GM12878 (cell line): ENCODE results near the gene CMYA5. TPM values are rescaled to one million over a fixed set of nuclear protein-coding genes. Genes with fewer than 3 reads are reported as not detected.

Experiments used
- ATAC-seq: fragments of 200-7000 bp; cut with Tn5 transposase; 3 replicates; pipeline ENCODE4 v1.9.1; 2020; ENCODE audit warnings: mild to moderate bottlenecking, moderate library complexity
- BruUV-seq: library from RNA; stranded (reverse); fragments of 400-500 nt; replicated peaks from 2 replicates; lab custom pipeline; 2021; lab: Mats Ljungman, UMichigan
- CTCF ChIA-PET: fragments of 300-600 bp; sonication (Branson Sonifier 250); formaldehyde crosslinking; extraction: SDS; loops from one replicate; lab custom pipeline; 2021; ENCODE audit warnings: inconsistent platforms; lab: Yijun Ruan, JAX
- POLR2A ChIA-PET: fragments of 350-600 bp; formaldehyde crosslinking; extraction: SDS; loops from one replicate; lab custom pipeline; 2021; ENCODE audit warnings: inconsistent platforms; lab: Charles Lee
- RAD21 ChIA-PET: fragments of 300-600 bp; sonication (Branson Sonifier 250); formaldehyde crosslinking; loops from one replicate; lab custom pipeline; 2023; ENCODE audit warnings: antibody characterized with exemption; ENCODE audit not compliant: unreplicated experiment; lab: Charles Lee
- SMC1A ChIA-PET: fragments of 300-600 bp; sonication (Branson Sonifier 250); formaldehyde crosslinking; loops from one replicate; lab custom pipeline; 2023; ENCODE audit not compliant: unreplicated experiment, uncharacterized antibody; lab: Charles Lee
- DNase-seq: peaks from one replicate; pipeline ENCODE4 v3.0.0-alpha.2; 2011; ENCODE audit warnings: low read depth, low spot score
- FAIRE-seq: peaks from 3 replicates; lab custom pipeline; 2011; peaks lifted over from hg19 to GRCh38; lab: Jason Lieb, UNC
- H2AFZ ChIP-seq: 2 replicates; pipeline ENCODE4 v1.6.0; 2011; ENCODE audit warnings: low read depth, low read length, control low read depth; ENCODE audit not compliant: control insufficient read depth
- H3K27ac ChIP-seq: 2 replicates; pipeline ENCODE4 v1.5.1; 2011; ENCODE audit warnings: control low read depth; ENCODE audit not compliant: control insufficient read depth, insufficient read depth
- H3K27me3 ChIP-seq, 2 experiments: replicated peaks in 1 of 2; 2 replicates each; pipeline versions ENCODE4 v1.6.0 to v1.6.1; 2011; ENCODE audit warnings: low read length in 1 of 2; ENCODE audit not compliant: control insufficient read depth in 2 of 2, insufficient read depth in 2 of 2
- H3K36me3 ChIP-seq, 2 experiments: 2 replicates each; pipeline ENCODE4 v1.5.1; 2011; ENCODE audit warnings: low read length in 1 of 2; ENCODE audit not compliant: control insufficient read depth in 2 of 2, insufficient read depth in 2 of 2
- H3K4me1 ChIP-seq: 2 replicates; pipeline ENCODE4 v1.6.1; 2011; ENCODE audit warnings: mild to moderate bottlenecking, low read length, moderate library complexity, mixed read lengths; ENCODE audit not compliant: control insufficient read depth, insufficient read depth
- H3K4me2 ChIP-seq: 2 replicates; pipeline ENCODE4 v1.6.0; 2011; ENCODE audit warnings: control low read depth; ENCODE audit not compliant: control insufficient read depth, insufficient read depth
- H3K4me3 ChIP-seq: fragments of 200-600 bp; sonication (generic); 2 replicates; pipeline ENCODE4 v1.5.1; 2016
- H3K79me2 ChIP-seq: 2 replicates; pipeline ENCODE4 v1.6.0; 2011; ENCODE audit warnings: low read length; ENCODE audit not compliant: control insufficient read depth, insufficient read depth
- H3K9ac ChIP-seq: 2 replicates; pipeline ENCODE4 v1.8.0; 2011; ENCODE audit warnings: low read length, control low read depth, mixed read lengths; ENCODE audit not compliant: control insufficient read depth, insufficient read depth
- H3K9me3 ChIP-seq: replicated peaks from 3 replicates; pipeline ENCODE4 v1.5.1; 2011; ENCODE audit warnings: mild to moderate bottlenecking, low read length; ENCODE audit not compliant: control insufficient read depth, insufficient read depth
- H4K20me1 ChIP-seq: 2 replicates; pipeline ENCODE4 v1.6.0; 2011; ENCODE audit not compliant: control insufficient read depth, insufficient read depth
- DPF2 ChIP-seq: fragments of 450-650 bp; IDR thresholded peaks from 2 replicates; pipeline ENCODE4 v1.6.1; 2017; ENCODE audit warnings: mild to moderate bottlenecking
- HDAC6 ChIP-seq: fragments of 200-600 bp; sonication (generic); IDR thresholded peaks from one replicate; pipeline ENCODE4 v1.8.0; 2017; ENCODE audit warnings: antibody characterized with exemption; ENCODE audit not compliant: unreplicated experiment
- JUNB ChIP-seq: IDR thresholded peaks from 2 replicates; pipeline ENCODE4 v1.6.1; 2016; ENCODE audit warnings: antibody characterized with exemption, mild to moderate bottlenecking
- KDM1A ChIP-seq: fragments of 200-600 bp; sonication (generic); IDR thresholded peaks from 2 replicates; pipeline ENCODE4 v1.6.1; 2016; ENCODE audit warnings: borderline replicate concordance
- RFX5 ChIP-seq: IDR thresholded peaks from 2 replicates; pipeline ENCODE4 v1.6.1; 2011; ENCODE audit warnings: low read depth, low read length, improper control_type of control experiment
- RUNX3 ChIP-seq: IDR thresholded peaks from 2 replicates; pipeline ENCODE4 v1.6.1; 2012; ENCODE audit warnings: low read length, inconsistent platforms
- SUZ12 ChIP-seq: fragments of 200-600 bp; sonication (generic); IDR thresholded peaks from one replicate; pipeline ENCODE4 v1.6.1; 2018; ENCODE audit warnings: antibody characterized with exemption, mild to moderate bottlenecking; ENCODE audit not compliant: unreplicated experiment
- WRNIP1 ChIP-seq: IDR thresholded peaks from 2 replicates; pipeline ENCODE4 v1.6.1; 2011; ENCODE audit warnings: low read depth, low read length, improper control_type of control experiment, borderline replicate concordance
- ZNF24 ChIP-seq: fragments of 450-650 bp; IDR thresholded peaks from 2 replicates; pipeline ENCODE4 v1.6.1; 2017; ENCODE audit warnings: antibody characterized with exemption, mild to moderate bottlenecking
- WGBS: methylation state at CpG from one replicate; pipeline ENCODE4 v1.1.6; 2016; ENCODE audit warnings: low lambda C conversion rate; ENCODE audit not compliant: insufficient replicate concordance, insufficient coverage; ENCODE audit errors: missing lambda C conversion rate; 5-methylcytosine and 5-hydroxymethylcytosine counted together
- in situ Hi-C: fragments of 300-500 bp; cut with MboI; formaldehyde crosslinking; loops from 9 replicates; pipeline ENCODE4 v1.14.3; 2018; ENCODE audit warnings: mixed read lengths
- intact Hi-C: fragments of 100-400 bp; cut with micrococcal nuclease; formaldehyde crosslinking; loops from one replicate; pipeline ENCODE4 v1.14.2; 2022; ENCODE audit not compliant: unreplicated experiment
- polyA plus RNA-seq, 11 experiments: library from polyadenylated mRNA; depleted of rRNA in 4 of 11; unstranded in 6 of 11; stranded (reverse) in 5 of 11; fragments of >200 nt; fragmentation: Nextera tagmentation in 4 of 11; fragmentation: Illumina TruSeq in 1 of 11; extraction: Ambion mirVana in 4 of 11; extraction: Trizol in 1 of 11; gene quantifications; 1 replicate in 1 of 11; 2 replicates in 10 of 11; pipeline versions ENCODE4 v1.2.1 to v1.2.3, GENCODE V29; 2011 to 2016; ENCODE audit warnings: inconsistent platforms in 2 of 11, missing spikeins in 2 of 11, low read depth in 1 of 11
- total RNA-seq, 4 experiments: library from RNA; depleted of rRNA in 3 of 4; stranded (reverse); fragments of >200 nt in 3 of 4; fragmentation: Illumina TruSeq in 1 of 4; extraction: Trizol in 1 of 4; gene quantifications; 2 replicates each; pipeline versions ENCODE4 v1.2.1 to v1.2.3, GENCODE V29; 2013 to 2021
- TF ChIP-seq, protein P1 (sequence below): fragments of 450-650 bp; IDR thresholded peaks from 2 replicates; pipeline ENCODE4 v1.6.1; 2018; ENCODE audit warnings: borderline replicate concordance, mild to moderate bottlenecking; ENCODE audit not compliant: partially characterized antibody
- TF ChIP-seq, protein P2 (sequence below): IDR thresholded peaks from 2 replicates; pipeline ENCODE4 v1.6.1; 2011; ENCODE audit warnings: low read depth, low read length, improper control_type of control experiment, borderline replicate concordance
- TF ChIP-seq, protein P3 (sequence below): fragments of 450-650 bp; IDR thresholded peaks from 2 replicates; pipeline ENCODE4 v1.6.1; 2016; ENCODE audit warnings: mild to moderate bottlenecking

CMYA5 gene
- total and polyA plus RNA-seq, 10 of the 15 experiments (the other 5 are each of a cell fraction or from before 2014, with no cell fraction given): 0.01 to 0.34 (median 0.16) TPM; not detected in 1

DNA sequence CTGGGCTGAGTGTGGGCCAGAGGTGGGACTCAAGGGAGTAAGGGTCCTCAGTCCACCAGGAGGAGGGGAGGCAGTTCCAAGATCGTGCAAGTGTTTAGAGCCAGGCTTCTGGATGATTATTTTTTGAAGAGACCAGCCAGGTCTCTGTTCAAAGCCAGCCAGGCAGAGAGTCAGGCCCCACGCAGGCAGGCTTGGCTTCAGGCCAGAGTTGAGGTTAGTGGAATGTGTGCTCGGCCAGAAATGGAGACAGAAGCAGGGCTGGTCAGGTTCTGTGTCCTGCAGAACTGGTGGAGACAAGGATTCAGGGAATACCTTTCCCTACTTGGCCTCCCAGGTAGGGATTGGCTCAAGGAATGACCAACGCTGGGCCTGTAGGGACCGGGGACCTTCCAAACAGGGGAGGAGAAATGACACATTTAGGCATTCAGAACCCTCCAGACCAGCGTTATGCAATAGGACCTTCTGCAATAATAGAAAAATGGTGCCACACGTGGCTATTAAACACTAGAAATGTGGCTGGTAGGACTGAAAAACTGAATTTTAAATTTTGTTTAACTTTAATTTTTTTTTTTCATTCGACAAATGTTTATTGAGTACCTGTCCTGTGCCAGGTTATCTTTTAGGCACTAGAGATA, 106.2 kb downstream of the CMYA5 start:
- no peak overlapping the region for H3K9ac ChIP-seq
- no peak overlapping the region for H3K4me2 ChIP-seq
- no peak overlapping the region for H3K4me3 ChIP-seq
- TF ChIP-seq DPF2: no peak
- TF ChIP-seq HDAC6: no peak
- no peak for TF ChIP-seq KDM1A
- TF ChIP-seq, protein P1, sequence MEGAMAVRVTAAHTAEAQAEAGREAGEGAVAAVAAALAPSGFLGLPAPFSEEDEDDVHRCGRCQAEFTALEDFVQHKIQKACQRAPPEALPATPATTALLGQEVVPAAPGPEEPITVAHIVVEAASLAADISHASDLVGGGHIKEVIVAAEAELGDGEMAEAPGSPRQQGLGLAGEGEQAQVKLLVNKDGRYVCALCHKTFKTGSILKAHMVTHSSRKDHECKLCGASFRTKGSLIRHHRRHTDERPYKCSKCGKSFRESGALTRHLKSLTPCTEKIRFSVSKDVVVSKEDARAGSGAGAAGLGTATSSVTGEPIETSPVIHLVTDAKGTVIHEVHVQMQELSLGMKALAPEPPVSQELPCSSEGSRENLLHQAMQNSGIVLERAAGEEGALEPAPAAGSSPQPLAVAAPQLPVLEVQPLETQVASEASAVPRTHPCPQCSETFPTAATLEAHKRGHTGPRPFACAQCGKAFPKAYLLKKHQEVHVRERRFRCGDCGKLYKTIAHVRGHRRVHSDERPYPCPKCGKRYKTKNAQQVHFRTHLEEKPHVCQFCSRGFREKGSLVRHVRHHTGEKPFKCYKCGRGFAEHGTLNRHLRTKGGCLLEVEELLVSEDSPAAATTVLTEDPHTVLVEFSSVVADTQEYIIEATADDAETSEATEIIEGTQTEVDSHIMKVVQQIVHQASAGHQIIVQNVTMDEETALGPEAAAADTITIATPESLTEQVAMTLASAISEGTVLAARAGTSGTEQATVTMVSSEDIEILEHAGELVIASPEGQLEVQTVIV: no peak
- no peak for TF ChIP-seq WRNIP1
- no peak for TF ChIP-seq RUNX3
- TF ChIP-seq ZNF24: no peak
- TF ChIP-seq, protein P2, sequence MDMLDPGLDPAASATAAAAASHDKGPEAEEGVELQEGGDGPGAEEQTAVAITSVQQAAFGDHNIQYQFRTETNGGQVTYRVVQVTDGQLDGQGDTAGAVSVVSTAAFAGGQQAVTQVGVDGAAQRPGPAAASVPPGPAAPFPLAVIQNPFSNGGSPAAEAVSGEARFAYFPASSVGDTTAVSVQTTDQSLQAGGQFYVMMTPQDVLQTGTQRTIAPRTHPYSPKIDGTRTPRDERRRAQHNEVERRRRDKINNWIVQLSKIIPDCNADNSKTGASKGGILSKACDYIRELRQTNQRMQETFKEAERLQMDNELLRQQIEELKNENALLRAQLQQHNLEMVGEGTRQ: no peak
- TF ChIP-seq SUZ12: no peak
- no peak for TF ChIP-seq JUNB
- TF ChIP-seq RFX5: no peak
- TF ChIP-seq, protein P3, sequence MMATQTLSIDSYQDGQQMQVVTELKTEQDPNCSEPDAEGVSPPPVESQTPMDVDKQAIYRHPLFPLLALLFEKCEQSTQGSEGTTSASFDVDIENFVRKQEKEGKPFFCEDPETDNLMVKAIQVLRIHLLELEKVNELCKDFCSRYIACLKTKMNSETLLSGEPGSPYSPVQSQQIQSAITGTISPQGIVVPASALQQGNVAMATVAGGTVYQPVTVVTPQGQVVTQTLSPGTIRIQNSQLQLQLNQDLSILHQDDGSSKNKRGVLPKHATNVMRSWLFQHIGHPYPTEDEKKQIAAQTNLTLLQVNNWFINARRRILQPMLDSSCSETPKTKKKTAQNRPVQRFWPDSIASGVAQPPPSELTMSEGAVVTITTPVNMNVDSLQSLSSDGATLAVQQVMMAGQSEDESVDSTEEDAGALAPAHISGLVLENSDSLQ: no peak
- TF ChIP-seq, all 136 proteins: peak for 0
- H3K36me3 ChIP-seq: no peaks in the 10 kb centered on the region
- RAD21 ChIA-PET: no interaction called here
- FAIRE-seq (no peak), ATAC-seq (no peak), DNase-seq (no peak)
- no peaks in the 10 kb centered on the region for H4K20me1 ChIP-seq
- CTCF ChIA-PET: no interaction called here
- POLR2A ChIA-PET: no interaction called here
- intact Hi-C loops: no loop called here
- no peaks in the 10 kb centered on the region; a peak in 2 of 4 replicates for H3K27me3 ChIP-seq
- SMC1A ChIA-PET: no interaction called here
- H2AFZ ChIP-seq: no peak overlapping the region
- no peaks in the 10 kb centered on the region for H3K9me3 ChIP-seq
- no peaks in the 10 kb centered on the region for H3K79me2 ChIP-seq
- in situ Hi-C loops: no loop called here
- no peaks in the 10 kb centered on the region for H3K4me1 ChIP-seq
- no TSS peak for BruUV-seq
- H3K27ac ChIP-seq: no peak overlapping the region
- WGBS: 46% methylated on average over 8 of the region's 8 CpGs
